OCI-M2 (cell line): Measurements from ENCODE around the gene ACP7.
"Not testable (repeated sequence)": the region's sequence is repeated elsewhere in the genome, so short reads cannot be mapped to it uniquely, and the experiment has no call there.

Source experiments
- DNase-seq: peaks from one replicate; lab custom pipeline; 2025; ENCODE audit not compliant: unreplicated experiment; lab: John Stamatoyannopoulos, UW

The ACP7 gene

DNA sequence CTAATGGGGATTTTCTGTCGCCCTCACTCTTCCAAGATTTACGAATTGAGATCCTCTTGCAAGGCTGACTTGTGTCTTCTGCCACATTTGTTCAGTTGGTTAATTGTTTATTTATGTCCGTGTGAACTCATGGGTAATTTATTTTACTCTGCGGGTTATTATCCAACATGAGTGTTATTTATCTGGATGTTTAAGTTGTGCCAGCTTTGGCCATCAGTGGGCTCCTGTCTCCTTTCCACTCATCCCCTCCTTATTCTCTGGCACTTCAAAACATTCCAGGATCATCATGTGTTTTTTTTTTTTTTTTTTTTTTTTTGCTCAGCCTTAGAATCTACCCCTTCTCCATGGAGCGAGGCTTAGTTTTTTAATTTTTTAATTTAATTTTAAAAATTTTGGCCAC lies 19.0 kb downstream of the ACP7 start:
- no peak for DNase-seq

DNA sequence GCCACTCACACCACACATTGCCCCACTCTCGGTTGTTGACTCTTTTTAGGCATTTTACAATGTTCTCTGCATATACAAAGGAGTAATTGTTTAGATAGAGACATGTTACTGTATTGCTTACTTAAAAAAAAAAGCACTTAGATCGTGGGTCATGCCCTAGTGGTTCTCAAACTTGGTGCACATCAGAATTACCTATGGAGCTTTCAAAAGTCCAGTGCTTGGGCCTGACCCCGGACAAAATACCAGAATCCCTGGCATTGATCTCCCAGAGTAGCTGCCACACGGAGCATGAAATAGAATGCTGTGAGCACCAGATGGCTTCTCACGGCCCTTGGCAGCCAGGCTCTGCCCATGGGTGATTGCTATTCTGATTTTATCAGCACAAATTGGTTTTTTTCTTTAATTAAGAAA lies 20.0 kb downstream of the ACP7 start:
- no peak for DNase-seq

DNA sequence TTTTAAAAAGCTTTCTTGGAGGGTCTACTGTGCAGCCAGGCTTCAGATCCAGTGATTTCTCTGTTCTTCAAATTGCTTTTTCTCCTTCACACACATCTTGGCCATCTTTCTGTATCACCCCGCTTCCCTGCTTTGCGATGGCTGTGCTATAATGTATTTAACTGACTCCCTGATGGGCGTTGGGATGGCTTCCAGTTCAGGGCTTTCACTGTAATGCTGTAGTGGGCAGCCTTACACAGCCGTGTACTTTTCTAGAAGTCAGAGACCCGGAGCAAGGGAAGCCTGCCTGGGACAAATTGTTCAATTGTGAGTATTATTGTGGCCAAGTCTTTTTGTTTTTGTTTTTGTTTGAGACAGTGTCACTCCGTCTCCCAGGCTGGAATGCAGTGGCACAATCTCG lies 22.0 kb downstream of the ACP7 start:
- no peak for DNase-seq

GRCh38 chr19:39109641-39110040 lies 25.5 kb downstream of the ACP7 start:
- DNase-seq: no peak

DNA sequence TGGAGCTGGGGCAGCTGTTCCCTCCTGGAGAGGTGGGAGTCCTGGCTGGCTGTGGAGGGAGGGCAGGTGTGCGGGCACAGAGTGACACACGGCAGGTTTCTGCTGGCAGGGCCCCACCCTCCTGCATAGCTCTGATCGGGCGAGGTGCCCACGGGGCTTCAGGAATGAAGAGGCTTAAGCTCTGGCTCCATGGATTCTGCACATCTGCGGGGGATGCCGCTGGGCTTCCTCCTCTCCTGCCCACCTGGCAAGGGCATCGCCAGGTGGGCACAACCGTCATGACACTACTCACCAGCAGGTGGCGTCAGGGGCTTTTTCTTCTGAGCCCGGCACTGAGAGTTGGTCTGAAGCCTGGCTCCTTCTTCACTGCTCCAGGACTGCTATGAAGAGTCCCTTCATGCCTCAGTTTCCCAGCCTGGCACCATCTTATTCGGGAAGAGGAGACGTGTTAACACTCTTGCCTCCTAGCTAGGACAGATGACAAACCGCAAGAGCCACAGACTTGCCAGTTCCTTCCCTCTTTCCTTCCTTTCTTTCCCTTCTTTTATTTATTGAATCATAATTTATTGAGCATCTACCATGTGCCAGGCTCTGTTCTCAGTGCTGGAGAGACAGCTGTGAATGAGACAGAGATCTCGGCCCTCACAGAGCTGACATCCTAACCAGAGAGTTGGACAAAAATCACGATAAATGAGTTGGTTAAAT lies 26.2 kb downstream of the ACP7 start:
- DNase-seq: peak; percentile 25

DNA sequence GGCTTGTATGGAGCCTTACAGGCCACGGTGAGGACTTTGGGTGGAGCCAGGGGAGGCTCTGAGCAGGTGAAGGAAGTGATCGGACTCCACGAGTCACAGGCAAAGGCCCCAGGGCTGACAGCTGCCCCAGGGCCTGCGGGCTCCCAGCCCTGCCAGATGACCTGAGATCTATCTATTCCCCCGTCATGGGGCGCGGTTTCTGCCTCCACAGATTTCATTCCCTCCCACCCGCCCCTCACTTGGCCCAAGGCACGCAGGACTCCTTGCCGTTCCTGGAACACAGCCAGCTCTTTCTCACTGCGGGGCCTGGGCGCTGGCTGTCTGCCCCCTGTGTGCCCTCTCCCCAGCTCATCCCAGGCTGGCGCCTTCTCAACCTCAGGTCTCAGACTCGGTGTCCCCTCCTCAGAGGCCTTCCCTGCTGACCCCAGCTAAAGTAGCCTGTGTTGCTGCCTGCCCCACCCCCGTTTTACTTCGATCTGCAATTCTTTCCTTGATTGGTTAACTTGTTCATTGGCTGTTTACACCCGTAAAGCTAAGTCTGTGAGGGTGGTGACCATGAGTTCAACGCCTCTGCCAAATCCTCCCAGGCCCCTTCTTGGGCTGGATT lies 27.5 kb downstream of the ACP7 start:
- DNase-seq: no peak

- DNase-seq: no peak
Measured at GRCh38 chr19:39112338-39112890, 28.2 kb downstream of the ACP7 start.

DNA sequence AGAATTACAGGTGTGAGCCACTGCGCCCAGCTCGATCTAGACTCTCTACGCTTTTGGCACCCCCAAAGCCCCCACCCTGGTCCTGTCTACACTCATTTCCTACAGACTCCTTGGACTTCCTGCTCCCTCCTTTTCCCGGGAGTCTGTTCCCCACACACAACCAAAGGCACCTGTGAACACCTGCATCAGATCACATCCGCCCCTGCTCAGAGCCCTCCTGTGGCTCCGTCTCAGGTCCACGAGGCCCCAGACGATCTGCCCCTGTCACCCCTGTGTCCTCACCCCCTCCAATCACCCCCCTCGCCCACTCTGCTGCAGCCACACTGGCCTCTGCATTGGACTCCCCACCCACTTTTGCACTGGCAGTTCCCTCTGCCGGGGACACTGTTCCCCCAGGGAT lies 29.0 kb downstream of the ACP7 start:
- DNase-seq: no peak

DNA sequence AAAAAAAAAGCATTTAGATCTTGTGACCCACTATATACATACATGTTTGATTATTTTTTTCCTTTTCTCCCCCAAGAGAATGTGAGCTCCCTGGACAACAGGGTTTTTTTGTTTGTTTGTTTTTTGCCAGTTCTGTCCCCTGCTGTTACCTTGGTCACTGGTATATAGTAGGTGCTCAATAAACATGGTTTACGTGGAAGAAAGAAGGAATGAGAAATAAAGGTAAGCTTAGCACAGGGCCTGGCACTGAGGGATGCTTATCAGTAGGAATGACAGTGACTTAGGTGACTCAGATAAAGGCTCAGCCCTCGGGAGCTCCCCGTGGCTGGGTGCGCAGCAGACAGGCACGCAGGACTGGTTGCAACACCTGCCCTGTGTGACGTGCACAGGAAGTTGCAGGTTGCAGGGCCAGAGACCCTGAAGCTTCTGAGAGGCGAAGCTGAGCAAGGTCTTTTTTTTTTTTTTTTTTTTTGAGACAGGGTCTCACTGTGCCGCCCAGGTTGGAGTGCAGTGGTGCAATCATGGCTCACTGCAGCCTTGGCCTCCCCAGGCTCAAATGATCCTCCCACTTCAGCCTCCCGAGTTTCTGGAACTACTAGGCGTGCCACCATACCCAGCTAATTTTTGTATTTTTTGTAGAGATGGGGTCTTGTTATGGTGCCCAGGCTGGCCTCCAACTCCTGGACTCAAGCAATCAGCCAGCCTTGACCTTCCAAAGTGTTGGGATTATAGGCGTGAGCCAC lies 31.1 kb downstream of the ACP7 start:
- no peak for DNase-seq

DNA sequence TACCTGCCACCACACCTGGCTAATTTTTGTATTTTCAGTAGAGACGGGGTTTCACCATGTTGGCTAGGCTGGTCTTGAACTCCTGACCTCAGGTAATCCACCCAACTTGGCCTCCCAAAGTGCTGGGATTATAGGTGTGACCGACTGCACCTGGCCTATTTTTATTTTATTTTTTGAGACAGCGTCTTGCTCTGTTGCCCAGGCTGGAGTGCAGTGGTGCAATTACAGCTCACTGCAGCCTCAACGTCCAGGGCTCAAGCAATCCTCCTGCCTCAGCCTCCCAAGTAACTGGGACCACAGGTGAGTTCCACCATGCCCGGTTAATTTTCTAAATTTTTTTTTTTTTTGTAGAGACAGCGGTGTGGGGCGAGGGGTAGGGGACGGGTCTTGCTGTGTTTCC lies 32.9 kb downstream of the ACP7 start:
- not testable (repeated sequence) for DNase-seq

DNA sequence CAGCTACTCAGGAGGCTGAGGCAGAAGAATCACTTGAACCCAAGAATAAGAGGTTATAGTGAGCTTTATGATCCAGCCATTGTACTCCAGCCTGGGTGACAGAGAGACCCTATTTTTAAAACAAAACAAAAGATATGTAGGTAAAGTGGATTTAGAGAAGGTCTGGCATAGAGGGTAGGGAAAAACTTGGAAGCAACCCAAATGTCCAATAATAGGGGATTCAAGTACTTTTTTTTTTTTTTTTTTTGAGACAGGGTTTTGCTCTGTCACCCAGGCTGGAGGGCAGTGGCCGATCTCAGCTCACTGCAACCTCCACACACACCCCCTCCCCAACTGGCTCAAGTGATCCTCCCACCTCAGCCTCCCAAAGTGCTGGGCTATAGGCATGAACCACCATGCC lies 35.7 kb downstream of the ACP7 start:
- DNase-seq: no peak

DNA sequence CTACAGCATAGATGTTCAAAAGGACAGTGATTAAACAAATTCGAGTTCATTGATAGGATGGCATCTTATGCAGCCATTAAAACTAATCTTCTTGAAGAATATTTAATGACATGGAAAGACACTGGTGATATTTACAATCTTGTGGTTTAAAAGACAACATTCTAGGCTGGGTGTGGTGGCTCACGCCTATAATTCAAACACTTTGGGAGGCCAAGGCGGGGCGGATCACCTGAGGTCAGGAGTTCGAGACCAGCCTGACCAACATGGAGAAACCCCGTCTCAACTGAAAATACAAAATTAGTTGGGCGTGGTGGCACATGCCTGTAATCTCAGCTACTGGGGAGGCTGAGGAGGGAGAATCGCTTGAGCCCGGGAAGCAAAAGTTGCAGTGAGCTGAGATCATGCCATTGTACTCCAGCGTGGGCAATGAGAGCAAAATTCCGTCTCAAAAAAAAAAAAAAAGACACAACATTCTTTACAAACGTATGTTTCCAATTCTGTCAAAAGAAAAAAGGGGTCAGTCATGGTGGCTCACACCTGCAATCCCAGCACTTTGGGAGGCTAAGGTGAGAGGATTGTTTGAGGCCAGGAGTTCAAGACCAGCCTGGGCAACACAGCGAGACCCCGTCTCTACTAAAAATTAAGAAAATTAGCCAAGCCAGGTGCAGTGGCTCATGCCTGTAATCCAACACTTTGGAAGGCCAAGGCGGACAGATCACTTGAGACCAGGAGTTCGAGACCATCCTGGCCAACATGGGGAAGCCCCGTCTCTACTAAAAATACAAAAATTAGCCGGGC lies 39.0 kb downstream of the ACP7 start:
- DNase-seq: no peak

GRCh38 chr19:39124136-39124764 lies 40.1 kb downstream of the ACP7 start:
- no peak for DNase-seq

DNA sequence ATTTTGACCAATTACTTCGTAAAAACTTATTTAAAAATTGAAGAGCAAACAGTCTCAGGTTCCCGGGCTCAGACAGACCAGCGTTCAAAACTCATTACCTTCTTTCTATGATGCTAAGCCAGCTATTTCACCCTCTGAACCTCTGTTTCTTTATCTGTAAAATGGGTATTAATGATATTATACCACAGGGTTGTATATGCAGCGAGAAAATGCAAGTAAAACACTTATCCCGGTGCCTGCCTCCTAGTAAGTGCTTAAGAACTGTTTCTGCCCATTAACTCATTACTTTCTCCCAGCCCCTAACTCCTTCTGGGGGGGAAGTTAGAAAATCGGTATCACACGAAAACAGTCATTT lies 41.0 kb downstream of the ACP7 start:
- no peak for DNase-seq

- DNase-seq: peak; percentile 97
Measured at GRCh38 chr19:39125554-39126311, 41.6 kb downstream of the ACP7 start, which contains the start of gene PAK4. Gene PAK4, plus strand, starts transcription at chr19:39125786. Its CDS starts 43,768 bp downstream, at chr19:39169554.

DNA sequence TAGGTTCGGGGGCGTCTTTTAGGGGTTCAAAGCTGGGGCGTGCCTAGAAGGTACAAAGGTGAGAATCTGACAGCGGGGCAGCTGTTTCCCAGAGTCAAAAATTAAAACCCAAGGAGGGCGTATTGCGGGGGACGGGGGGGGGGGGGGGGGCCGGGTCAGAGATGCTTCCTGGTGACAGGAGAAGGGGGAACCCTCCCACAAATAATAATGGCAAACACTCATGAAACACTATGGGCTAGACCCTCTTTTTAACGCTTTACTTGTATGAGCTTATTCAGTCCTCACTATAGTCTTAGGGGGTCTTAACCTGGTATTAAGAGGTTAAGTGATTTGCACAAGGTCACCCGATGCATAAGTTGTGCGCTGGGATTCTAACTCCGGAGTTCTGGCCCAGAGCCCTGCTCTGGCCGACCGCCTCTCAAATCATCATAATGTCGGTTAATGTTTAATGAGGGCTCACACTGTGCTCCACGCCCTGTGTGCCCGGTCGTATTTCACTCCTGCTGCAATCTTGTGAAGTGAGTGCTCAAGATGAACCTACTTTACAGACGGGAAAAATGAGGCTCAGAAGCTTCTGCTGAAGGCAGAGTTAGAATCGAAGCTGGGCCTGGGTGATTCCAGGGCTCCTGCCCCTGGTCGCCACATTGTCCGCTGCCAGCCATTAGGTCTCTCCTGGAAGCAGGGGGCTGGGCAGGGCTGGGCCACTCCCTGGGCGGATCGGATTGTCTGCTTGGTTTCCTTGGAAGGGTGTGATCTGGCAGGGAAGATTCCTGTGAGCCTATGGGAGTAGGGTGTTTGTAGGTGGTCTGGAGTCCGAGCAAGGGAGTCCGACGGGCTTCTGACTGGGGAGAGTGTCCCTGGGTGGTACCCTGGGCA lies 42.4 kb downstream of the ACP7 start:
- no peak for DNase-seq

DNA sequence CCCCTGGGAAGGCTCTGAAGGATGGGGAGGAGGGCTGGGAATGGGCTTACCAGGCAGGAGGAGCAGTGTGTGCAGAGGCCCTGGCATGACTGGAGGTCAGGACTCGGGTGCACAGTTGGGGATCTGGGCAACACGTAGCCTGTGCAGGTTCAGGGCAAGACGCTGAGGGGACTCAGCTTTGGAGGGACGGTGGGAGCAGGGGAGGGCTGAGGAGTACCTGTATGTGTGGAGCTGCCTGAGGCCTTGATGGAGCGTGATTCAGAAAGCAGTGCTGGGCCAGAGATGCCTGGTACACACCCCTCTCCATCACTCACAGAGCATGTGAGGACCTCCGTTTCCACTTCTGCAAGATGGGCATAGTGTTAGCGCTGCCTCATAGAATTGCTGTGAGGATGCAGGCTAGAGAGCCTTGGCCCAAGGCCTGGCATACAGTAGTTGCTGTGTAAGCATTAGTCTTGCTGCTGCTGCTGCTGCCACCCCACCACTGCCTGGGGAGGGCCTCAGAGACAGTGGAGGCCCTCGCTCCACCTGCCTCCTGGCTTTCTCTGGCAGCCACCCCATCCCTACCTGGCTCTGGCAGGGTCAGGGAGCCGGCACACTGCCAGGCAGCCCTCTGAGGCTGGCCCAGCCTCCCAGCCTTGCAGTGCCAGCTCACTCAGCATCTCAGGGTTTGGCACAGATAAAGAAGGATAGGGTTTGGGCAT lies 43.8 kb downstream of the ACP7 start:
- DNase-seq: no peak

GRCh38 chr19:39128516-39129079 lies 44.4 kb downstream of the ACP7 start:
- DNase-seq: no peak
